Psoas muscle (tissue), 8 donors: ENCODE data around the gene SLC35B2. TPM values are rescaled to one million over a fixed set of nuclear protein-coding genes. Genes with fewer than 3 reads are reported as not detected.

Source experiments
- ATAC-seq, 4 donors: fragments of 200-7000 bp; cut with Tn5 transposase; one replicate each; pipeline ENCODE4 v1.9.1; 2020; ENCODE audit warnings: moderate library complexity in 3 of 4, mild to moderate bottlenecking in 2 of 4
- DNase-seq, 2 donors: peaks; one replicate each; pipeline ENCODE4 v3.0.0-alpha.2; 2020
- H3K27ac ChIP-seq: fragments of 200-600 bp; one replicate; pipeline ENCODE4 v1.8.0; 2022
- H3K27me3 ChIP-seq, 3 donors: fragments of 200-600 bp in 1 of 3; one replicate each; pipeline versions ENCODE4 v1.6.1 to v1.8.0; 2013 to 2022; ENCODE audit warnings: low read length in 2 of 3, mild to moderate bottlenecking in 2 of 3, moderate library complexity in 1 of 3; ENCODE audit not compliant: insufficient read depth in 3 of 3
- H3K36me3 ChIP-seq, 2 donors: fragments of 200-600 bp in 1 of 2; one replicate each; pipeline versions ENCODE4 v1.6.1 to v1.8.0; 2013 to 2022; ENCODE audit warnings: low read depth in 1 of 2, mild to moderate bottlenecking in 1 of 2, moderate library complexity in 1 of 2; ENCODE audit not compliant: insufficient read depth in 1 of 2
- H3K4me1 ChIP-seq: fragments of 200-600 bp; one replicate; pipeline ENCODE4 v1.8.0; 2022
- H3K4me3 ChIP-seq: fragments of 200-600 bp; one replicate; pipeline ENCODE4 v1.8.0; 2022; ENCODE audit warnings: mild to moderate bottlenecking
- H3K9me3 ChIP-seq: fragments of 200-600 bp; one replicate; pipeline ENCODE4 v1.8.0; 2022
- CTCF ChIP-seq: fragments of 200-600 bp; IDR thresholded peaks from one replicate; pipeline ENCODE4 v1.8.0; 2022; ENCODE audit warnings: antibody characterized with exemption
- WGBS, 3 donors: extraction: QIAGEN DNeasy Blood & Tissue Kit; methylation state at CpG; one replicate each; pipeline versions ENCODE4 v1.1.6 to v1.1.7; 2013; 5-methylcytosine and 5-hydroxymethylcytosine counted together
- intact Hi-C, 2 donors: fragments of 100-400 bp; cut with DNase I; formaldehyde crosslinking; loops; one replicate each; pipeline versions ENCODE4 v1.11.0 to v1.14.2; 2022
- polyA plus RNA-seq, 3 donors: library from polyadenylated mRNA; stranded (reverse); fragments of 200-250 nt; gene quantifications; one replicate each; pipeline ENCODE4 v1.2.3, GENCODE V29; 2013
- total RNA-seq, 4 donors: library from RNA; stranded (reverse); fragmentation: NEBNext Ultra II Directional in 2 of 4; extraction: Animal tissue kit (Norgen Biotek cat#: 25700) in 2 of 4; gene quantifications; one replicate each; pipeline versions ENCODE4 v1.2.1 to v1.2.4, GENCODE V29; 2021 to 2023
- donor health status: healthy with polysubstance abuse.
- donor health status: DM: no; HTN: no; CAD: no; lungs with moderate emphysema.
- donor health status: Bipolar disorder and iron deficiency.
- donor health status: healthy.
- donor health status: DM: yes; HTN: yes; CAD: no.
- donor health status: DM: no; HTN: no; CAD: no.
- donor health status: DM: no; HTN: no; CAD: no.
- donor health status: DM: yes; HTN: yes; CAD: no.

SLC35B2 gene
- total and polyA plus RNA-seq, 7 donors, result 10.9 to 23.6 (median 20.8) TPM

DNA sequence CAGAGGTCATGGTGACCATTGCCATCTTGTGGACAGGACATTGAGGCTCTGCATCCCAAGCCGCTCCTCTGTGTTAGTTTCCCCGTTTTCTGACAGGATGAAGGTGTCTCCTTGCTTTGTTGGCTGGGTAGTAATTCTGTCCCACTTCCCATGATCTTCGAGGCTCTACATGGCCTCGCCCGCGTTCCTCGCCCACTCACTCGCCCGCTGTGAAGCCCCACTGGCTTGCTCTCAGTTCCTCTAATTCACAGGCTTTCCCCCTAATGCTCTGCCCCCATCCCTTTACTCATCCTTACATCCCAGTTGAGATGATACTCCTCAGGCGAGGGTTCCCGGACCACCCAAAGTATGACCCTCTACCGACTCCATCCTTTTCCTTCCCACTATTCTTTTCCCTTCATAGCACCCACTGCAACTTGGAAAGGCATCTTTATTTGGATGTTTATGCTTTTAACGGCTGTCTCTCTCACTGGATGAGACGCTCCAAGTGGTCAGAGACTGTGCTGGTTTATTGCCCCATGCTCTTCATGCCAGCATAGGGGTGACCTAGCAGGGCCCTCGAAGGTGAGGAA, 511 bp upstream of the SLC35B2 start:
- 19 to 23% (median 22%) methylated on average over 15 of the region's 15 CpGs for WGBS, 3 donors
- Histone ChIP-seq H3K27ac (peak overlapping the region; percentile 94), H3K4me3 (peak overlapping the region; percentile 94), H3K27me3 (no peaks in the 10 kb centered on the region), H3K4me1 (peaks cover 21% of the 10 kb centered on the region), H3K9me3 (no peaks in the 10 kb centered on the region), H3K36me3 (peaks cover 6 to 46% of the 10 kb centered on the region in 2 donors)
- intact Hi-C loops, result no loop called here
- no peak for DNase-seq
- no peak for TF ChIP-seq CTCF
- no peak for ATAC-seq

DNA sequence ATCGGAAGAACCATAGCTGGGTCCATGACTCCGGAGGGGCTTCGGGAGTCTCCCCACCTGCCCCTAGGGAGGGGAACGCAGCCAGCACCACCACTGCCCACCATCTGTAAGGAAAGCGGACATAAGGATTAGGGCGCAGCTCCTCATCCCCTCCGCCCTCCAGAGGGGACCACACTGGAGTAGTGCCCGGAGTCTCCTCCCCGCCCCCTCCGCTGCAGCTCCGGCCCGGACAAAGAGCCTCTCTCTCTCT, 628 bp downstream of the SLC35B2 start:
- intact Hi-C loops, result no loop called here
- no peak for TF ChIP-seq CTCF
- Histone ChIP-seq H3K4me3 (peak overlapping the region; percentile 94), H3K36me3 (peaks cover 11 to 58% of the 10 kb centered on the region in 2 donors), H3K9me3 (no peaks in the 10 kb centered on the region), H3K27me3 (no peaks in the 10 kb centered on the region), H3K4me1 (peaks cover 30% of the 10 kb centered on the region), H3K27ac (peak overlapping the region; percentile 94)
- no peak for DNase-seq
- 3 to 5% (median 4%) methylated on average over 8 to 12 of the region's 12 CpGs for WGBS, 3 donors
- ATAC-seq, result peak in 1 of 4 donors; percentile 53

DNA sequence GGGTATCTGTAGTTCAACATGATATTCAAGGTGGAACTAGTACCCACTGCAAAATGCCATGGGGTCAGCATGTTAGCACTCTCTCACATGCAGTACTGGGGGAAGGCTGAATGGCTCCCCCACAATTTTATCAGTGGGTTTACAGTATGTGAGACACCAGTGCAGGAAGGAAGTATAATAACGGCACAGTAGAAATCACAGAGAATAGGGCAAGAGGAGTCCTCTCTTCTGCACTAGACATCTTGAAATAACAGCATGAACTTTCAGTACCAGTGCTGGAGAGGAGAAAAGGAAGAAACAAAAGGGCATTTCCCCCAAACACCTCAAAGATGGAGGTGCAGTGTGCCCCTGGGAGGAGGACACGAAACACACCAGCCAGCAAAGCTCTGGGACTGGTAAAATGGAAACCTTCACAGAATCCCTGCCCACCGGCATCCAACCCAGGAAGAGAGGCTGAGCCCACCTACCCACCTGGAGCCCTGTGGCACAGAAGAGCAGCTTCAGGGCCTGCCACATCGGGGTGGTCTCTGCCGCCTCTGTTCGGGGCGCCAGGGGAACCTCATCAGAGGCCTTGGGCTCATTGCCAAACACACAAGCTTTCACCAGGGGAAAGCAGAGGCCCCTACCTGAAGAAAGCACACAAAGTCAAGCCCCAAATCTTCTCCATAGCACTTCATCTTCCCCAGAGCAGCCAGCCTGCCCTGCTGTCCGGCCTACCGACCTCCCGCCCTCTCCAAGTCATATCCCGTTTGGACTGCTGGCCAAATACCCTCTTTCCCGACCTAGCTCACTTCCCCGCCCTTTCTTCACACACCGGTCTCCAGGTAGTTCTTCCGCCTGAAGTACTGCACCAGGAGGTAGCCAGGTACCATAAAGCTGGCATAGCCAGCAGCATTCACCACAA, 1.2 kb downstream of the SLC35B2 start:
- WGBS, 3 donors, result 32 to 39% (median 33%) methylated on average over 13 to 15 of the region's 15 CpGs
- peak overlapping the region; percentile 94 for H3K27ac ChIP-seq
- no peaks in the 10 kb centered on the region for H3K9me3 ChIP-seq
- H3K27me3 ChIP-seq, result no peaks in the 10 kb centered on the region
- peaks cover 30% of the 10 kb centered on the region for H3K4me1 ChIP-seq
- peak; percentile 2 to 18 (median 5) for ATAC-seq
- peaks cover 12 to 58% of the 10 kb centered on the region in 2 donors for H3K36me3 ChIP-seq
- peak overlapping the region; percentile 94 for H3K4me3 ChIP-seq
- TF ChIP-seq CTCF, result no peak
- peak in 1 of 2 donors; percentile 49 for DNase-seq
- intact Hi-C loops, result no loop called here

DNA sequence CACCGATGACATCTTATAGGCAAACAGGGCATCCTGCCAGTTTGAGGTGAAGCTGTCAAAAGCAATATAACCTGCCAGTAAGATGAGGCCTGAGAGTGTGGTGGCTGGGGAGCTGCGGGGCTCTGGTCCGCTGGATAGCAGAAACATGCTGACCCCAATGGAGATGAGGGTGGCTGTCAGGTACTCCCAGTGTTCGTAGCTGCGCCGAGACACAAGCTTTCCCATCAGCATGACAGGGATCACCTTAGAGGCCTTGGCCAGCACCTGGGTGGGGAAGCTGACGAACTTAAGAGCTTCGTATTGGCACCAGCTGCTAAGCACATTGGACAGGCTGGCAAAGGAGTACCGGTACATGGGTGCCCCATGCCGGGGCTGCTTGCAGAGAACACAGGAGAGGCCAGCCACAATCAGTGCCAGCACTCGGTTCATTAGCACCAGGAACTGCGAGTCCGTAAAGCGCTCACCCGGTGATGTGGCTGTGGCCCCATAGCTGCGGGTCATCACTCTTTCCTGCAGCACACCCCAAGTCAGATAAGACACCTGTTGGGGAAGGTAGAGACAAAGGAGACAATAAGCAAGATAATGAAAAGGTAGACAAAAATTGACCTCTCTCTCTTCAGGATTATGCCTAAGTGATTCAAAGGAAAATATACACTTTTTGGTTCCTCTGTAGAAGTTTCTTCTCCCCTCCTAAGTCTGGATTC, 2.1 kb downstream of the SLC35B2 start:
- ATAC-seq, result peak; percentile 3 to 27 (median 6)
- peak in 1 of 2 donors; percentile 63 for DNase-seq
- intact Hi-C loops, result no loop called here
- no peak overlapping the region for H3K4me3 ChIP-seq
- H3K36me3 ChIP-seq, result peaks cover 15 to 65% of the 10 kb centered on the region in 2 donors
- 36 to 67% (median 40%) methylated on average over 16 of the region's 16 CpGs for WGBS, 3 donors
- no peaks in the 10 kb centered on the region for H3K9me3 ChIP-seq
- peak overlapping the region; percentile 94 for H3K27ac ChIP-seq
- H3K27me3 ChIP-seq, result no peaks in the 10 kb centered on the region
- peaks cover 38% of the 10 kb centered on the region for H3K4me1 ChIP-seq
- TF ChIP-seq CTCF, result no peak
